SKM-1 (cell line): ENCODE measurements around the gene RNF151.
"Not testable (repeated sequence)": the region's sequence is repeated elsewhere in the genome, so short reads cannot be mapped to it uniquely, and the experiment has no call there.

Source experiments
- DNase-seq: peaks from one replicate; lab custom pipeline; 2025; ENCODE audit not compliant: unreplicated experiment; lab: John Stamatoyannopoulos, UW

RNF151 gene, protein sequence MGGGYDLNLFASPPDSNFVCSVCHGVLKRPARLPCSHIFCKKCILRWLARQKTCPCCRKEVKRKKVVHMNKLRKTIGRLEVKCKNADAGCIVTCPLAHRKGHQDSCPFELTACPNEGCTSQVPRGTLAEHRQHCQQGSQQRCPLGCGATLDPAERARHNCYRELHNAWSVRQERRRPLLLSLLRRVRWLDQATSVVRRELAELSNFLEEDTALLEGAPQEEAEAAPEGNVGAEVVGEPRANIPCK

DNA sequence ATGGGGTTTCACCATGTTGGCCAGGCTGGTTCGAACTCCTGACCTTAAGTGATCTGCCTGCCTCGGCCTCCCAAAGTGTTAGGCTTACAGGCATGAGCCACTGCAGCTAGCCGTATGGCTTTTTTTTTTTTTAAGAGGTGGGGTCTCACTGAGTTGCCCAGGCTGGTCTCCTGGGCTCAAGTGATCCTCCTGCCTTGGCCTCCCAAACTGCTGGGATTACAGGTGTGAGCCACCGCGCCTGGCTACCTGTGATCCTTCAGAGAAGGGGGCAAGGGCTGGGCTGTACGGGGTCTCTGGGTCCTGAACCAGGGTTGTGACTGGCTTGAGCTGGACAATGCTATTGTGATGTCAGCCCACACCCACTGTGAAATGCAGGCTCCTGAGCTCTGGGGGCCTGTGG, at the start of gene RNF151:
TSS of gene RNF151 (plus strand) at position 397 of the 400 bp plus-strand sequence. CDS start 26 bp downstream, outside the sequence.
- DNase-seq: no peak

DNA sequence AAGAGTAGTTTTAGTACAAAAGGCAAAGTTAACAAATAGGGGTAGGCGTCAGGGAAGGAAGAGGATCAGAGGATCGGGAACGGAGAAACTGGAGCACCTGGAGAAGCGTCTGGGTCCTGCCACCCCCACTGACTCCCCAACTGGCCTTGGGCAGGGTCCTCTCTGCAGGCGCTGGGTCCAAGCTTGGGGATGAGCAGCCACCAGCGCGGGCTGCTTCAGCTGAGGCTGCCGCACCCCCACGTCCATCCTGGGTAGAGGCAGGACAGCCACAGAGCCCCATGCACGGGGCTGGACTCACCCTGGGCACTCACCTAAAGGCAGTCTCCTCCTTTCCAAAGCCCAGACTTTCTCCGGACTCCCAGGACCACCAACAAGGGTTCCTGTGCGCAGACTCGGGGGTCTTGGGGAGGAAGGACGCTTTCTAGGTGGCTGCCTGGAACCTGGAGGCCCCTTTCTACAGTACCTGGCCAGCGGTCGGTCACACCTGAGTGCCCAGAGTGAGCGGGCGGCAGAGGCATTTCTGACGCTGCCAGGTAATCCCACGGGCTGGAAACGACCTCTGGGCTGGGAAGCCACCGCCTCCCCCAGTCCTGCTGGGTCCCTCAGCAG, 49.5 kb upstream of the RNF151 start:
- no peak for DNase-seq

DNA sequence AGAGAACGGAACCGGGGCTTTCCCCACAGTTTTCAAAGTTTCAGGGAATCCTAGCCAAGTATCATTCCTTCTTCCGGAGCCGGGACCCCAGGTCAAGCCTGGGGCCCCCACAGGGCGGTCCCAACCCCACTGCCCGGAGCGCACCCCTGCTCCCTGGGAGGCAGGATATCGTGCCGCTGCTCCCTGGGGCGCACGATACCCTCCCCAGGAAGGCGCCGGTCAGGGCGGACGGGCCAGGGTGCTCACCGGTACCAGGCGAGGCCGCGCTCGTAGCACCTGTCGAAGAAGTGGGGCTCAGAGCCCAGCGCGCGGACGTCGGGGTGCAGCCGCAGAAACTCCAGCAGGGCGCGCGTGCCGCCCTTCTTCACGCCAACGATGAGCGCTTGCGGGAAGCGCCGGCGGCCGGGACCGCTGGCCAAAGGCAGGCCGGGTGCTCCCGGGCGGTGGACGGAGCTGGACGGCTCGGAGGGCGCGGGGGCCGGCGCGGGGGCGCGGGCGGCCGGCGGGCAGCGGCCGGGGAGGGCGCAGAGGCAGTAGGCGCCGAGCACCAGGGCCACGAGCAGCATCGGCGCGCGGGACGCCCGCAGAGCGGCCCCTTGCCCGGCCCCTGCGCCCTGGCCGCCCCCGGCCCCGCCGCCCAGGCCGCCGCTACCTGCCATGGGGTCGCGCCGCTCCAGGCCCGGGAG, 48.8 kb upstream of the RNF151 start:
- DNase-seq: no peak

DNA sequence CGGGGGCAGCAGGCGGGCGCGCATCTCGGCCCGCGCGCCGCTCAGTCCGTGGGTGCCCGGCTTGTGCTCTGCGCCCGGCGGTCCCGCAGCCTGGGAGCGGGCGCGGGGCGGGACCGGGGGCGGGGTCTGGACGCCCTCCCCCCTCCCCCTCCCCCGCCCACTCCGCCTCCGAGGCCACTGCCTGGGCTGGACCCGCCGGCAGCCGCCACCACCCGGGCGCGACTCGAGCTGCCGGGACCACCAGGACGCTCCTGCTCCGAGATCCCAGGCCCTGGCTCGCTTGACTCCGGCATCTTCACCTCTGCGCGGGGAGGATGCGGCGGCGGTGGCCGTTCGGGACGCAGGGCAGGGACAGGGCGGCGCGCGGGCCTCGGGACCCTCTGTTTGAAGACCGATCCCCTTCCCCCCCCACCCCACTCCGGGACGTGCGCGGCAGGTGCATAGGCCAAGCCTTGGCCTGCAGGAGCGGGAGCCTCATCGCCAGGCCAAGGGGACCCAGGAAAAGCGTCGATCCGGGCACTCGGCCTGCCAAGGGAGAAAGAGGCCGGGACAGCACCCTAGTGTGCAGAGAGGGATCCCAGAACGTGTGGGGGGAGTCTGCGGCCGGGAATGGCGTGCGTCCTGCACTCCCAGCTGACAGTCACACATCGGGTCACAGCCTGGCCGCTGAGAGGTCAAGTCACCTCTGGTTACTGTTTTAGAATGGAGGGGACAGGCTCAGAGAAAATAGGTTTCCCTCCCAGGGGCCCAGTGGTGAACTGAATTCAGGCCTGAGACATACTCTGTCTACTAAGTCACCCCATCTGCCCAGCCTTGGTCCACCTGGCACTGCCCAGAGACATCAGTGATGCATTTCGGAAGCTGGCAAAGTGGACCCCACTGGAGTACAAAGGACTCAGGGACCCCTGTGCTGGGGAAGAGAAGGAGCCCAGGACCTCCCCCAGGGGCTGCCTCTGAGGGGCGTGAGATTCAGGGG, 48.0 kb upstream of the RNF151 start, which contains the start of gene HS3ST6:
TSS of gene HS3ST6 (minus strand) at position 65 of the 976 bp plus-strand sequence. CDS start 92 bp downstream, outside the sequence.
- no peak for DNase-seq

DNA sequence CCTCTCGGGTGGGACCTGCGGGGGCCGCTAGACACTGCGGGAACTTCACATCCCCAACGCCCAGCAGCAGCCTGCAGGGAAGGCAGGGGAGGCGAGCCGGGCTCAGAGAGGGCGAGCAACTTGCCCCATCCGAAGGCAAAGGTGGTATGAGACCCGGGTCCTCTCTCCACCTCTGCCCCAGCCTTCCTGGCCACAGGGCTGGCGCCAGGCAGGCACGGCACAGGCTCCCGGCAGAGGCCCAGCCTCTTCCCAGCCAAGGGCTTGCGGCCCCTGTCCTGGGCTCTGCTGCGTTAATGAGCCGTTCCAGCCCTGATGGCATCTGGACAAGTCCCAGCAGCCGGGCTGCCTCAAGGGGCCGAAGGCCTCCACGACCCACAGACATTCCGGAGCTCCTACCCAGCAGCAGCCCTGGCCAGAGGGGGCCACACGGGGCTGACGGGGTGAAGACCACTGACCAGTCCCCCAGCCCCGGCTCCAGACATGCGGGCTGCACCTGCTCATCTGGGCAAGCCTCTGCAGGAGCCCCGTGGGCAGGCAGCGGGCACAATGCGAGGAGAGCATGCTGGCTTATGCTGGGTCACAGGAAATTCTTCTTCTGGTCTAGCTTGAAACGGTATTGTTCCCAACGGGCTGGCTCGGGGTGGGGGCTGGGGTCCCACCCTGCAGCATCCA, 47.2 kb upstream of the RNF151 start:
- DNase-seq: no peak

DNA sequence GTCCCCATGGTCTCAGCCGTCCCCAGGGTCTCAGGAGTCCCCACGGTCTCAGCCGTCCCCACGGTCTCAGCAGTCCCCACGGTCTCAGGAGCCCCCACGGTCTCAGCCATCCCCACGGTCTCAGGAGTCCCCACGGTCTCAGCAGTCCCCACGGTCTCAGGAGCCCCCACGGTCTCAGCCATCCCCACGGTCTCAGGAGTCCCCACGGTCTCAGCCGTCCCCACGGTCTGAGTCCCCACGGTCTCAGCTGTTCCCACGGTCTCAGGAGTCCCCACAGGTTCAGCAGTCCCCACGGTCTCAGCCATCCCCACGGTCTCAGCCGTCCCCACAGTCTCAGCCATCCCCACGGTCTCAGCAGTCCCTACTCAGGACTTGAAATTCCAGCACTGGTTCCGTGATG, 46.5 kb upstream of the RNF151 start:
- not testable (repeated sequence) for DNase-seq

DNA sequence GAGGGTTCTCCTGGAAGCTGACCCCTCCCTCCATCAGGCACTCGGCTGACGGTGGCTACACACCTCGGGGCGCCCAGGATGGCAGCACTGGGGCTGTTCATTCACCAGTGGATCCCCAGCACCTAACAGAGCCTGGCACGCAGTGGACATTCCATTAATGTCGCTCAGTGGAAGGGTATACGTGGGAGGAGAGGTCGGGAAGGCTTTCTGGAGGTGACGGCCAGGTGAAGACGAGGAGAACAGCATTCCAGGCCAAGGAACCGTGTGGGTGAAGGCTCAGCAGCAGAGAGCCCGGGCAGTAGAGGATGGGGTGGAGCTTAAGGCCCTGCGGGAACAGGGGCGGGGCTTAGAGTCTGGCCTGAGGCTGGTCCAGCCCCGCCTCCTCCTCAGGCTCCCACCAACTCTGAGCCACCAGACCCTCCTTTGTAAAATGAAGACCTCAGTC, 45.9 kb upstream of the RNF151 start:
- DNase-seq: no peak

DNA sequence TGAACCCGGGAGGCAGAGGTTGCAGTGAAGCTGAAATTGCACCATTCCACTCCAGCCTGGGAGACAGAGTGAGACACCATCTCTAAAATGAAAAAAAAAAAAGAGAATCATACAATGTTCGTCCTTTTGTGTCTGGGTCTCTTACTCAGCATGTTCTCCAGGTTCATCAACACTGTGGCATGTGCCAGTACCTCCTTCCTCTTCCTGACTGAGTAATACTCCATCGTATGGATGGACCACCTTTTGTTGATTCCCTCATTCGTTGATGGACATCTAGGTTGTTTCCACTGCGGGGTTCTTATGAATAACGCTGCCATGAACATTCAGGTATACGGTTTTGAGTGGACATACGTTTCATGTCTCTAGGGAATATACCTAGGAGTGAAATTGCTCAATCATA, 44.3 kb upstream of the RNF151 start:
- no peak for DNase-seq

DNA sequence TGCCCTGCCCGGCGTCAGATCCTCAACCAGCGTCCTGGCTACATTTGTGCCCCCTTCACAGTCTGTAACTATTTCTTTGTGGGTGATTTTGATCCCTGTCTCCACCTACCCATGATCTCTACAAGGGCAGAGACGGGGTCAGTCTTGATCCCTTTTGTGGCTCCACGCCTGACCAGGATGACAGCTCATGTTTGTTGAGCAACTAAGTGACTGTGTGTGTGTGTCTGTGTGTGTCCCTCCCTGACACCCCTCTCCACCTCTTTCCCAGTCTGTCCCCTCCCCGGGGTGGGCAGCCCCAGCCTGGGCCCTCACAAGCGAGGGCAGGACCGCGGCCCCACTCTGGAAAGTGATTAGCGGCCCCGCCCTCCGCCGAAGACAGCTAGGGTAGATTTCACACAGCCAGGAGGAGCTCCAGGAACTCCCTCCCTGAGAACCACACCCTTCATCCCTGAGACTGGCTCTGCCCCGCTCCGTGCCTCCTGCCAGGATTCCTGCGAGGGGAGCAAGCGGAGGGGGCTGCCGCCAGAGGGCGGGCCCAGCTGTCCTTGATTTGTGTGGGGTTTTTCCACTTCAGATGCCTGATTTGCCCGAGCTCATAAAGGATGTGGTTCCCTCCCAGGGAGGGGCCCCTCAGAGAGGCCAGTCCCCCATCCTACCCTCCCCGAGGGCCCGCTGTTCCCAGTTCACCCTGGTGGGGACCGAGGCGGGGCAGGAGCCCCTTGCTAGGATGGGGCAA, 43.2 kb upstream of the RNF151 start:
- DNase-seq: no peak

DNA sequence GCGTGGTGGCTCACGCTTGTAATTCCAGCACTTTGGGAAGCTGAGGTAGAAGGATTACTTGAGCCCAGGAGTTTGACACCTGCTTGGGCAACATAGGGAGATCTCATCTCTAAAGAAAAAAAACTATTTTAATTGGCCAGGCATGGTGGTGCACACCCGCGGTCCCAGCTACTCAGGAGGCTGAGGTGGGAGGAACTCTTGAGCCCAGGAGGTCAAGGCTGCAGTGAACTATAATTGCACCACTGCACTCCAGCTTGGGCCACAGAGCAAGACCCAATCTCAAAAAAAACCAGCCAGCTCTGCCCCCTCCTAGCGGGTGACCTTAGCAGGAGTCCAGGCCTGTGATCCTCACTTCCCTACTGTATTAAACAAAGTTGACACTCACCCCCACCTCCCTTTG, 42.6 kb upstream of the RNF151 start:
- no peak for DNase-seq

DNA sequence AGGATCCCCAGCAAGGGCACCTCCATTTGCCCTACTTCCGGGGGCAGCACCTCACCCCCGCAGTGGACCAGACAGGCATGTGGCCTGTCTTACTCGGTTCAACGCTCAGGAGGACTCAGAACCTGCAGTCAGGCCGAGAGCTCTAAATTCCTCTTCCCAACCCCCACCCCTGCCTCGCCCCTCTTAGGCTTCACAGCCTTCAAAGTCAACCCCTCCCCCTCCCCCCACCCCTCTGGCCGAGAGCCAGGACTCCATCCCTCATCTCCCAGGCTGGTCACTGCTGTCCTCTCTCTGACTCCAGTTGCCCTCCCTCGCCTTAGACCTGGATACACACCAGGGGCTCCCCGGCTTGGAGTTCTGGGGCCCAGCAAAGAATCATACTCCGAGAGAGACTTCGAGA, 40.4 kb upstream of the RNF151 start:
- no peak for DNase-seq

DNA sequence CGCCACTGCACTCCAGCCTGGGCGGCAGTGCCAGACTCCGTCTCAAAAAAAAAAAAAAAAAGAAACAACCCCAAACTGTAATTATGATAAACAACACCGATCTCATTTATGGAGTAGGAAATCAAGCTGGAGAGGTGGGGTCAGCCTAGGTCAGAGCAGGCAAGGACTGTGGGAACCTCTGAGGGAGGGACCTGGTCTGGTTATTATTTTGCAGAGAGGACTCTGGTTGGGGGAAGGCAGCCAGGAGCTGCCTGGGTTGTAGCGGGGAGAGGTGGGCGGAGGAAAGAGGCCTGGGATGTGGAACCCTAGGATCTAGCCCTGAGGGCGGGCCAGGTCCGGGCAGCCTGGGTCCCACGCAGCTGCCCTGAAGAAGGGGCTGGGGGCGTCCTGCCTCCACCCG, 37.6 kb upstream of the RNF151 start:
- DNase-seq: no peak

DNA sequence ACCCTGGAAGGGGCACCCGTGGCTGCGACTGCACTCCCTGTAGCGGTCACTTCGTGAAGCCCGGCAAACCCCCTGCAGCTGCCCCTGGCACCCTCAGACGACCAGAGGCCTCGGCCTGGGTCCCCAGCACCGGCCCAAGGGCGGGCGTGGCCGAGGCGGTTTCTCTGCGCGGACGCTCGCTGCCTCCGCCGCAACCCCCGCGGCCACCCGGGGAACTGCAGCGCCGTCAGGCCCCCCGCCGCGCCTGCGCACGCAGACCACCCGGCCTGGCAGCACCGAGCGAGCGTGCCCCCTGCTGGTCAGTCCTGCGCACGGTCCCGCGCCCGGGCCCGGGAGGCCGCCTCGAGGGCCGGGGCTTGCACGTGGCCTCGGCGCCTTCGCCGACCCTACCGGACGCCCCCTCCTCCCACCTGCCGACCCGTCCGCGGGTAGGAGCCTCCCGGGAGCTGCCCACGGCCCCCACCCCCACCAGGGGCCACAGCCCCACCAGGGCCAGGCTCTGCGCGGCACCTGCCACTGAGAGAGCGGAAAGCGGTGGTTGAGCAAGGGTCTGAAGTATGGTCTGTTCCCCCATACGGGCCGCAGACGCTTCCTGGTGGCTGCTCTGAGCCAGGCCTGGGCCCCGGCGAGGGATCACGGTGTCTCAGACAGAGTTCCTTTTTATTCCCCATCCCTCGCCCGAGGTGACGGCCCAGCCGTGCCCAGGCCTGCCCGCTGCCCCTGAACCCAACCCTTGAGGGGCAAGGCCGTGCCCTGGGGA, 36.9 kb upstream of the RNF151 start:
- DNase-seq: peak; percentile 58

DNA sequence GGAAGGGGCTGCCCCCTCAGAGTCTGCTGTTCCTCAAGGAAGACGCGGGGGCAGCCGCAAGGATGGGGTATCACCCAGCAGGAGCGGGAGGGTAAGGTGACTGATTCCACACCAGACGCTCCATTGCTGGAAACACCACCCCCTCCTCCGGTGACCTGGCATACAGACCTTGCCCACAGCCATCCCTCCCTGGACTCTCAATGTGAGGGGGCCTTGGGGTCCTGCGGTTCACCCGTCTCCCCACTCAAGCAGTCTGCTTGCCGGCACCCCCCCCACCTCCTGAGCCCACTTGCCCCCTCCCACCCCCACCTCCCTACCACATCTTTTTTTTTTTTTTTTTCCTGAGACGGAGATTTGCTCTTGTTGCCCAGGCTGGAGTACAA, 36.3 kb upstream of the RNF151 start:
- no peak for DNase-seq

DNA sequence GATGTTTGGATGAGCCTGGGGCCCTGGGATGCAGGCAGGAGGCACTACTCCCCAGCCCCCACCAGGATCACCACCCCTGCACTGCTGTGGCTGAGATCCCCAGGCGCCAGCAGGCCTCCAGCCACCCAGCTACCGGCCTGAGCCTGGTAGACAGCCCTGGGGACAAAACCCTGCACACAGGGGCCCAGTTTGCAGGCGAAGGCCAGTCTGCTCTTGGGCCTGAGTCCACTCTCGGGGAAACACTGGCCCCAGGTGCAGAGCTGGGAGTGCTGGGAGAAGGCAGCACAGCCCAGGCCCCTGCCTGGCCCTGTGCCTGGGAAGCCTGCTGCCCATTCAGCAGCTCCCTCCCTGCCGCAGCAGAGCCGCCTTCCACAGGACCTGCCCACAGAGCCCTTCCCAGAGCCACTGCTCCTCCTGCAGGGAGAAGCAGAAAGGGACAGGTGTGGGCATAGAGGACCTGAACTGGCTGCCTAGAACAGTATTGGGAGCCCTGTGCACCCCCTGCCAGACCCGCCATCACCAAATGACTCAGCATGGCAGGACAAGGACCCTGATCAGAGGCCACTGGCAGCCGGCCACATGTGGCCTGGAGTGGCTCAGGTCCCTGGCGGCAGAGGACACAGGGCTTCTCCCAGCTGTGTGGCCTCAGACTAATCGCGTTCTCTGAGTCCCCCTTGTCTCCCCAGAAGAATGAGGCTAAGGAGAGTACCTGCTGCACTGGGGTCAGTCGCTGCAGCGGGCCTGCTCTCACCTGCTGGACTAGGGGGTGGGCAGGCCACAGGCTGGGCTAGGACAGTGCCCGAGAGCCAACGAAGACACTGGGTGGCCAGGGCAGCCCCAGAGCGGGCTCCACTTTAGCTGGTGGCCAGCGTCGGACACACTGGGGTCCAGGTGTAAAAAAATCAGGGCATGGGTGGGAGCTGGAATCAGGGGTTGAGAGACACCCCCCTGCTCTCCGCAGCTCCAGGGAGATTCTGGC, 34.3 kb upstream of the RNF151 start:
- no peak for DNase-seq

DNA sequence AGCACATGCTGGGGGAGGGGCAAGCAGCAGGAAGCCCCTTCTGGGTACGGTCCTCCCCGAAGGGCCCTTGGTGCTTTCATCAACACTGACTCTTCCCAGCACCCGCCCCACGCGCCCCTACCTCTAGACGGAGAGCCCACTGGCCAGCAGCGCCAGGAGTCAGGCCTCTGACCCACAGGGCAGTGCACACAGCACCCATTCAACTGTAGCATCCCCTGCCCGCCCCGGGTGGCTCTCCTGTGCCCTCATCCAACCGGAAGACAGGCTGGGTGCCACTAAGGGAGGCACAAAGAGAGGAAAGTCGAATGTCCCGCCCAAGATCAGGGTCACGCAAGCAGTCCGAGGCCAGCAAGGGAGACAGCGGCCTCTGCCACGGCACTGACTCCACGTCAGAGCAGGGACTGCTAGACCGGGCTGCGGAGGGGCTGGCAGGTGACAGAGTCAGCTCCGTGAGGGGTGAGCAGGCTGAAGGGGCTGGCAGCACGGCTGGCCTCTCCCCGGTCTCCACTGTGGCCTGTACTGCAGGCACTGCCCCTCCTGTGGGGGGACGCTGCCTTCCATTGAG, 33.5 kb upstream of the RNF151 start:
- DNase-seq: no peak

DNA sequence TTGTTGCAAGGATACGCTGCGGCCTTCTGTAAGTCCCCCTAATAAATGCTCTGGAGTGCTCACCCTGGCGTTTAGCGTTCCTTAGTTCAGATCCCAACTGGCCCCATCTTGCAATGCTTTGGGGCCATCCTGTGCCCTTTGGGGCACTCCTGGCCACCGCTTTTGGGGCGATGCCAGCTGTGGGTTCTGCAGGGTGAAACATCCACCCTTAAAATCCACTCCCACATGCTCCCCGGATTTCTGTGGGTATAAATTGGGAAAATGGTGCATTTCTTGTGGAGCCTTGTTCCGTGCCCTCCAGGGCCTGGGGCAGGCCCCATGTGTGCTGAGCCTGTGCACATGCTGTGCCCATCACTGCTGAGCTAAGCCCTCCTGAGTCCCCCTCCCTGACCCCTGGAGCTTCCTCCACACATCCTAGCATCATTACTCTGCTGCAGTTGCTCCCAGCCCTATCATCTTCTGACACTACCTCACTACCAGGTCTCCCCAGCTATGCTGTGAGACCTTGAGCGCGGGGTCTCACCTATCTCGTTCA, 29.6 kb upstream of the RNF151 start:
- no peak for DNase-seq
